Measurements from ENCODE around the gene TNP2.

Gene TNP2

GRCh38 chr16:11277607-11278337 is 8.6 kb upstream of the TNP2 start:
- in situ Hi-C loops (cut with MboI; ENCODE audit: low sequenced_read_pairs): no loop called here

GRCh38 chr16:11276896-11277593 is 7.9 kb upstream of the TNP2 start:
- in situ Hi-C loops (cut with MboI; ENCODE audit: low sequenced_read_pairs): no loop called here

GRCh38 chr16:11276143-11276895 is 7.2 kb upstream of the TNP2 start, which contains the start of gene PRM2:
TSS of gene PRM2 (minus strand) at chr16:11276480. CDS start at chr16:11276370, 110 bp downstream.
- in situ Hi-C loops (cut with MboI; ENCODE audit: low sequenced_read_pairs): no loop called here

- in situ Hi-C loops (cut with MboI; ENCODE audit: low sequenced_read_pairs): no loop called here
These were observed 5.8 kb upstream of the TNP2 start for GRCh38 chr16:11274964-11275363.

GRCh38 chr16:11273721-11274324 is 4.7 kb upstream of the TNP2 start:
- in situ Hi-C loops (cut with MboI; ENCODE audit: low sequenced_read_pairs): no loop called here

- in situ Hi-C loops (cut with MboI; ENCODE audit: low sequenced_read_pairs): no loop called here
These were observed 4.0 kb upstream of the TNP2 start, which contains the start of gene PRM3 for GRCh38 chr16:11272921-11273720. TSS of gene PRM3 (minus strand) at chr16:11273629. CDS start at chr16:11273595, 34 bp downstream.

GRCh38 chr16:11272484-11272883 is 3.4 kb upstream of the TNP2 start:
- in situ Hi-C loops (cut with MboI; ENCODE audit: low sequenced_read_pairs): no loop called here

- in situ Hi-C loops (cut with MboI; ENCODE audit: low sequenced_read_pairs): no loop called here
These were observed 2.5 kb upstream of the TNP2 start for GRCh38 chr16:11271610-11272009.

GRCh38 chr16:11270602-11271162 is 1.6 kb upstream of the TNP2 start:
- in situ Hi-C loops (cut with MboI; ENCODE audit: low sequenced_read_pairs): no loop called here

- in situ Hi-C loops (cut with MboI; ENCODE audit: low sequenced_read_pairs): no loop called here
These were observed 4.0 kb downstream of the TNP2 start for GRCh38 chr16:11265124-11265523.

GRCh38 chr16:11264155-11264832 is 4.8 kb downstream of the TNP2 start:
- in situ Hi-C loops (cut with MboI; ENCODE audit: low sequenced_read_pairs): no loop called here

GRCh38 chr16:11263737-11264136 is 5.4 kb downstream of the TNP2 start:
- in situ Hi-C loops (cut with MboI; ENCODE audit: low sequenced_read_pairs): no loop called here

- in situ Hi-C loops (cut with MboI; ENCODE audit: low sequenced_read_pairs): no loop called here
These were observed 6.2 kb downstream of the TNP2 start for GRCh38 chr16:11262915-11263314.

- in situ Hi-C loops (cut with MboI; ENCODE audit: low sequenced_read_pairs): no loop called here
These were observed 8.5 kb downstream of the TNP2 start for GRCh38 chr16:11260596-11260966.

GRCh38 chr16:11259655-11260595 is 9.2 kb downstream of the TNP2 start:
- in situ Hi-C loops (cut with MboI; ENCODE audit: low sequenced_read_pairs): loop anchor here (10.0 kb wide), 1 partner anchor 285 kb away; no protein-coding TSS in a partner anchor

GRCh38 chr16:11258553-11259492 is 10.3 kb downstream of the TNP2 start:
- in situ Hi-C loops (cut with MboI; ENCODE audit: low sequenced_read_pairs): loop anchor here (10.0 kb wide), 1 partner anchor 284 kb away; no protein-coding TSS in a partner anchor

Data from HL-60/S4 (cell line).